Inferior parietal cortex (tissue), 1 donor: ENCODE data around the gene MACF1.
"Not testable (repeated sequence)": the region's sequence is repeated elsewhere in the genome, so short reads cannot be mapped to it uniquely, and the experiment has no call there.

Experiments used
- DNase-seq: peaks from one replicate; pipeline ENCODE4 v3.0.0-alpha.2; 2016; ENCODE audit errors: extremely low spot score

Gene MACF1

DNA sequence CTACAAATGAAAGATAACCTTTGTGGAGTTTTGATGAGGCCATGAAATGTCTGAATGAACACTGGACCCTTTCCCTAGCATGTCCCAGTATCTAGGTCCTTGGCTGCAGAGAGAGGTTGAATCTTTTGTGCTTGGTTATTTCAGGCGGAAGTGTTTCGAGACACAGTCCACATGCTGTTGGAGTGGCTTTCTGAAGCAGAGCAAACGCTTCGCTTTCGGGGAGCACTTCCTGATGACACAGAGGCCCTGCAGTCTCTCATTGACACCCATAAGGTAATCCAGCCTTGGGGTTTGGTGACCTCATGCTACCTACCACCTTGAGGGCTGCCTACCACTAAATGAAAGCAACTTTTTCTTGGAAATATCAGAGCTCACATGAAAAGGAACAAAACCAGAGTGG is 248.0 kb downstream of the MACF1 start:
- DNase-seq = no peak

- DNase-seq = no peak
Observed at GRCh38 chr1:39453603-39454002, 249.1 kb downstream of the MACF1 start.

DNA sequence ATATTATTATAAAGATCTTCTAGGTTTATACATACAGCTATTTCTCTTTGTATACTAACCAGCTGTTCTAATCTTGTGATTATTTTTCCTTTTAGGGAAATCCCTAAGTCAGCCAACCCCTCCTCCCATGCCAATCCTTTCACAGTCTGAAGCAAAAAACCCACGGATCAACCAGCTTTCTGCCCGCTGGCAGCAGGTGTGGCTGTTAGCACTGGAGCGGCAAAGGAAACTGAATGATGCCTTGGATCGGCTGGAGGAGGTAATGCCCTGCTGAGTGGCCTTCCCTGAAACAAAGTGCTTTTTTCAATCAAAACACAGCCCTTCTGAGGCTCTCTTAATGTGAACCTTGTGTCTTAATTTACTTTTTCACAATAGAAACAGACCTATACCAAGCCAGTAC is 254.5 kb downstream of the MACF1 start:
- no peak for DNase-seq

GRCh38 chr1:39462074-39462473 is 257.6 kb downstream of the MACF1 start:
- DNase-seq = no peak

GRCh38 chr1:39466413-39467107 is 262.1 kb downstream of the MACF1 start:
- DNase-seq = no peak

DNA sequence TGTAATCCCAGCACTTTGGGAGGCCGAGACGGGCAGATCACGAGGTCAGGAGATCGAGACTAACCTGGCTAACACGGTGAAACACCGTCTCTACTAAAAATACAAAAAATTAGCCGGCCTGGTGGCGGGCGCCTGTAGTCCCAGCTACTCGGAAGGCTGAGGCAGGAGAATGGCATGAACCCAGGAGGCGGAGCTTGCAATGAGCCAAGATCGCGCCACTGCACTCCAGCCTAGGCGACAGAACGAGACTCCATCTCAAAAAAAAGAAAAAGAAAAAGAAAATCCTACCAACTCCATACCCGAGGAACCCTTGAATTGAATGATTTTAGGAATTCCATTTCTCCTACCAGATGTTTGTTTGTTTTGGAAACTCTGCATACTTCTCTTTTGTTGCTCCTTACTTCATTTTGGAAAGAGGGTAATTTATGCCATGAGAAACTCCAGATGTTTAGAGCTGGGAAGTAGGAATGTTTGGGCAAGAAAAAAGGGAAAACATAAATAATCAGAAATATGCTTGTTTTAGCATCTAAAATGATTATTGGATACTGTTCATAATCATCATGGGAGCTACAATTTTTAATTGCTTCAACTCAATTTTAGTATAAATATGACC is 262.7 kb downstream of the MACF1 start:
- not testable (repeated sequence) for DNase-seq

DNA sequence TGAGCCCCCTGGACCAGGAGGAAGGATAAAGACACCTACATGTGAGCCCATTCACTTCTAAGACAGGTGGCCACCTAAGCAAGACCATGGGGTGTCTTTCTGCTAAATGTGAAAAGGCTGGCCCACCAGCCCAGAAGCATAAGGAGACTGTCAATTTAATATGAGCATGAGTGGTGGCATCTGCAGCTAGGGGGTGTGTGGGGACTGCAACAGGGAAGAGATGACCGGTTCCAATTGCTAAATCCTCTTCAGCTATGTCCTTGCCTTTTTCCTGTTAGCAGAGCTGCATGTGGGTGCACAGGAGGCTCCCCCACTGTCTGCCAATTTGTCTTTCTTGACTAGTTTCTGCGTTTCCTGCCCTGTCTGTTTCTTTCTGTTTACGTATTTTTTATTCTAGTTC is 264.7 kb downstream of the MACF1 start:
- DNase-seq = no peak

- no peak for DNase-seq
Observed at GRCh38 chr1:39470040-39470439, 265.5 kb downstream of the MACF1 start.

DNA sequence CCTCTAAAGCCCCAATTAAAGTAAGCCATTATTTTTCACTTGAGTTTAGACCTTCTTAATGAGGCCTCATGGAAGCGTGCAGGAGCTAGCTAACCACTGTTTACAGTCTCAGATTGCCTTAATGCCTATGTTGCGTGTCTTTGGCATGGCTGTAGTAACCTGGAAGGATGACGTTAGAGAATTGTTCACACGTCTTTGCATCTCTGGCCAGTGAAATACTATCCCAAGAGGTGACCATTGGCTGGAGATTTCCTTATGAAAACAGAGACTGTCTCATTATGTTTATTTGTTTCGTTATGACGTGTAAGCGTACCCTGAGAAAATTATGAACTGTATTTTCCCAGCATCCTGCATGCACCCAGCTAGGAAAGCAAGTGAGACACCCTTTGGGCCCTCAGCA is 268.3 kb downstream of the MACF1 start:
- DNase-seq = no peak

DNA sequence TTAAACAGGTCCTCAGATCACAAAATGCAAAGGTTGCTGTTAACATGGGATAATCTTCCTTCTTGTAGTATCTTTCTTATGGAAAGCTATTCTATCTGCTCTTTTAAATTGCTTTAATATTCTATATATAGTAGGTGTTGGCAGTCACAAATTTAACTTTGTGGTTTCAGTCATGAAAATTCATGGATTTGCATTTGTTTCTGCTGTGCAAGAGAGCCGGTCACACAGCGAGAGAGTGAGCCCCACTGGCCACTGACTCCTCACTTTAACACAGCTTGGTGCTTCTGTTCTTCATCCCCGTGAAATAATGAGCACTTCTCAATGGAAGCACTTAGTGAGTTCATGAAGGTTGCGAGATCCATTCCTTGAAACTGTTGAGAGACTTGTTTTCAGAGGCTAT is 268.8 kb downstream of the MACF1 start:
- no peak for DNase-seq

- no peak for DNase-seq
Observed at GRCh38 chr1:39474810-39475209, 270.3 kb downstream of the MACF1 start.

DNA sequence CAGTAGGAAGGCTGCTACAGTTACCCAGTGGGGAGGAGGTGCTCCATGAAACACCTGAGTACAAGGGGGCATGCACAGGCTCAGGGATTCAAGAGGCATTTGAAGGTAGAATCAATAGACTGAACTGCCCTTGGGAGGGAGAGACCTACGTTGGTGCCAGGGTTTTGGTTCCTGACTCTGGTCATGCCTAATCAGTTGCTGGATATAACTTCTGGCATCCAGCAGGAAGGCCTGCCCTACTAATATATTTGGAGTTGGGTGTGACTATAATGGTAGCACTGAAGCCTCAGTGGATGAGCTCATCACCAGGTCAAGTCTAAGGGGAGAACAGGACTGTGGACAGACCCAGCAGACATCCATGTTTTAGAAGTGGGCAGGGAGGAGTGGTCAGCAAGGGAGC is 271.1 kb downstream of the MACF1 start:
- not testable (repeated sequence) for DNase-seq

GRCh38 chr1:39478126-39478915 is 273.8 kb downstream of the MACF1 start:
- no peak for DNase-seq

GRCh38 chr1:39481289-39481688 is 276.8 kb downstream of the MACF1 start:
- no peak for DNase-seq

GRCh38 chr1:39483276-39483675 is 278.8 kb downstream of the MACF1 start:
- DNase-seq = no peak

DNA sequence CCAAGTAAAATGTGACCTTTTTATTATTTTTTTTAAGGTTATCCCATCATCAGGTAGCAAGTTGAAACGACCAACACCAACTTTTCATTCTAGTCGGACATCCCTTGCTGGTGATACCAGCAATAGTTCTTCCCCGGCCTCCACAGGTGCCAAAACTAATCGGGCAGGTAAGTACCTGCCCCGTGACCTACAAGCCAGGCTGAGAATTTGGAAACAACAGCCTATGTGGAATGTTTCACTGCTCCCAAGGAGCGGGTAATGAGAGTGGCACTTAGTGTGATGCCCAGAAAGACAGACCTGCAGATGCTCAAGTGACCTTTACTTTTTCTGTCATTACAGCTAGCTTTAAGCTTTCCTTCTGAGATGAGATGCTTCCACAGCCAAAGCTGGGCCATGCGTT is 280.1 kb downstream of the MACF1 start:
- no peak for DNase-seq

GRCh38 chr1:39485046-39485803 is 280.7 kb downstream of the MACF1 start:
- no peak for DNase-seq

GRCh38 chr1:39488012-39488545 is 283.6 kb downstream of the MACF1 start:
- no peak for DNase-seq

- DNase-seq = no peak
Observed at GRCh38 chr1:39488793-39489566, 284.5 kb downstream of the MACF1 start.

- DNase-seq = no peak
Observed at GRCh38 chr1:39489567-39490239, 285.2 kb downstream of the MACF1 start.
